CD1c-positive myeloid dendritic cell (primary cell): ENCODE measurements around the gene AKAP11.

Source experiments
- DNase-seq: peaks from one replicate; pipeline ENCODE4 v3.0.0-alpha.2; 2016; ENCODE audit errors: extremely low spot score

Gene AKAP11

GRCh38 chr13:42333613-42334328, 61.8 kb downstream of the AKAP11 start:
- DNase-seq: no peak

GRCh38 chr13:42334329-42334706, 62.4 kb downstream of the AKAP11 start:
- DNase-seq: no peak

- no peak for DNase-seq
Observed at GRCh38 chr13:42337808-42338600, 66.1 kb downstream of the AKAP11 start.

- no peak for DNase-seq
Observed at GRCh38 chr13:42345367-42345766, 73.4 kb downstream of the AKAP11 start.

GRCh38 chr13:42348576-42348975, 76.6 kb downstream of the AKAP11 start:
- no peak for DNase-seq

GRCh38 chr13:42350141-42350540, 78.2 kb downstream of the AKAP11 start:
- no peak for DNase-seq

GRCh38 chr13:42354241-42355091, 82.5 kb downstream of the AKAP11 start:
- peak; percentile 6 for DNase-seq

GRCh38 chr13:42355092-42355485, 83.1 kb downstream of the AKAP11 start:
- no peak for DNase-seq

GRCh38 chr13:42355491-42356183, 83.7 kb downstream of the AKAP11 start:
- DNase-seq: no peak

GRCh38 chr13:42356184-42356575, 84.2 kb downstream of the AKAP11 start:
- no peak for DNase-seq

- no peak for DNase-seq
Observed at GRCh38 chr13:42360046-42360574, 88.2 kb downstream of the AKAP11 start.

GRCh38 chr13:42361701-42362100, 89.7 kb downstream of the AKAP11 start:
- DNase-seq: no peak

GRCh38 chr13:42363941-42364612, 92.1 kb downstream of the AKAP11 start:
- no peak for DNase-seq

- DNase-seq: no peak
Observed at GRCh38 chr13:42364613-42365000, 92.7 kb downstream of the AKAP11 start.

- peak; percentile 36 for DNase-seq
Observed at GRCh38 chr13:42367831-42368230, 95.9 kb downstream of the AKAP11 start.

- DNase-seq: no peak
Observed at GRCh38 chr13:42369071-42369797, 97.3 kb downstream of the AKAP11 start.

- DNase-seq: no peak
Observed at GRCh38 chr13:42370229-42370628, 98.3 kb downstream of the AKAP11 start.
